Cerebellar cortex (tissue), 1 donor: Measurements from ENCODE around the gene DNAJC7.
"Not testable (repeated sequence)": the region's sequence is repeated elsewhere in the genome, so short reads cannot be mapped to it uniquely, and the experiment has no call there.

Experiments used
- DNase-seq: peaks from one replicate; pipeline ENCODE4 v3.0.0-alpha.2; 2015; ENCODE audit warnings: low spot score

The DNAJC7 gene

DNA sequence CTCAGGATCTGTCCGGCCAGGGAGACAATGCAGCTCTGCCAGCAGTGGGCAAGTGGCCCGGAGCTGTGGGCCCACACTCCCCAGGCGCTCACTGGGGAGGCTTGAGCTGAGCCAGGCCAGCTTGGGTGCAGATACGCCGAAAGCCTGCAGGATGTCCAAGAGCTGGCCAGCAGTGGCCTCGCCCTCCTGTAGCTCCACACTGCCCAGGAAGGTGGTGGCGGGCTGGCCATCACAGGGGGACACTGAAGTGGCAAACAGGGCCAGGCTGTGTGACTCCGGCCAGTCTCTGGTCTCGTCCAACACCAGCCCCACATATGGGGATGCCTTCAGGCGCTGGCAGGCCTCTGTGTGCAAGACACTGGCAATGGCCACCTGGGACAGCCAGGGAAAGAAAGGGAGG lies 23.6 kb upstream of the DNAJC7 start:
- no peak for DNase-seq

DNA sequence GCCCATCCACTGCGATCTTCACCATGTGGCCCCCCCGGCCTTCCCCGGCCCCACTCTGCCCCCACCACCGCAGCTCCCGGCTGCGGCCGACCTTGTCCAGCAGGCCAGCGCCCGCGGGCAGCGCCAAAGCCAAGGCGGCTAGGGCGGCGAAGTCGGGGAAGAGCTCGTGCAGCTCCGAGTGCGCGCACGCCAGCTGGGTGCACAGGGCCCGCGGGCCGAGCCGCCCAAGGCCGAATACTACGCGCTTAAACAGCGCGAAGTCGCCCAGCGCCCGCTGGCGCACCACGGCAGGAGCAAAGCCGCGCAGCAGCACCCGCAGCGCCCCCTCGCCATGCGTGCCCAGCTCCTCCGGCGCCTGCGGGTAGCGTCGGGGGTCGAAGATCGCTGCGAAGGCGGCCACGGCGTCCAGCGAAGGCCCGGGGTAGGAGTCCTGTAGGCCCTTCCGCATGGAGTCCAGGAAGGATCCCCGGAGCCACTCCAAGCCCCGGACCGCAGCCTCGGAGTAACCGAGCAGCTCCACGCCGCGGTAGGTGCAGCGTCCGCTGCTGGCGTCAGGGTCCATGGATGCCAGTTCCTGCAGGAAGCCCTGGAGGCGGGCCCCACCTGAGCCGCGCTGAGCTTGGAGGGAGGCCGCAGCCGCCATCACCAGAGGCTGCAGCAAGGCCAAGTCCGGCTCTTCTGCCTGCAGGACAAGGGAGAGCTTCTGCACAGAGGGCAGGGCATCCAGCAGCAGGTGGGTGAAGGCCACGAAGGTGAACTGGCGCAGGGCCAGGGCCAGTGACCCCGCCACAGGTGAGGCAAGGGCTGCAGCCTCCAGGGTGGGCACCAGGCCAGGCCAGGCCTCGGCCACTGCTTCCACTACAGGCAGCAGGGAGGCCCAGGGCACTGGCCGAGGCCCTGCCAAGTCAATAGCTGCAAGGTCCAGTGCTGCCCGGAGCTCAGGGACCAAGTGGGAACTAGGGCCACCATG lies 22.8 kb upstream of the DNAJC7 start:
- no peak for DNase-seq

DNA sequence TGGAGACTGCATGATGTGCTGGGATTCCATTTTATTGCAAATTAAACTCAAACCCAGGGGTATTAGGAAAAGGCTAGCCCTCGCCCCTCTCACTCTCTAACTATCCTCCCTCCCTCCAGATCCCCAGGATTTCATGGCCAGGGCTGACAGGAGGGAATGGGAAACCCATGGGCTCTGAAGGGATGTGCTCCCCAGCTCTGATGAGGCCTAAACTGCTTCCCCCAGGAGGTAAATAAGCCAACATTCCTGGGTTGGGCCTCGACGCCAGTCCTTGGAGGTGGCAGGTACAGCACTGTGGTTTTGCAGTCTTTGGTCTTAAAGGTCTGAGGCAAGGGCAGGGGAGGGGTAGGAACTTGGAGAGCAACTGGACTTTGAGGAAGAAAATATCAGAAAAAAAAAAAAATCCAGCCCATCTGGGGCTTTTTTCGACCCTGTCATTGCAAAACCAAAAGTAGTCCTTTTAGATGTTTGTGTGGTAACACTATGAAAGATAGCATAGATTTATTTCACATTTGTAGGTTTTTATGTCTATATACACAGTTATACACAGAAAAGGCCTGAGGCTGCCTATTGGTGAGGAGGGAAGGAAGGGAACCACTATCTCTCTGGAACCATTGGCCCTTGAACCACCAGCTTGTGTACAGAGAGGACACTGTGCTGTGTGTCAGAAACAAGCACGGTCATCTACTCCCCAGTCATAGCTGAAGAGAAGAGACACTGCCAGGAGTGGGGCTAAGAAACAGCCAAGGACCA lies 21.2 kb upstream of the DNAJC7 start:
- no peak for DNase-seq

DNA sequence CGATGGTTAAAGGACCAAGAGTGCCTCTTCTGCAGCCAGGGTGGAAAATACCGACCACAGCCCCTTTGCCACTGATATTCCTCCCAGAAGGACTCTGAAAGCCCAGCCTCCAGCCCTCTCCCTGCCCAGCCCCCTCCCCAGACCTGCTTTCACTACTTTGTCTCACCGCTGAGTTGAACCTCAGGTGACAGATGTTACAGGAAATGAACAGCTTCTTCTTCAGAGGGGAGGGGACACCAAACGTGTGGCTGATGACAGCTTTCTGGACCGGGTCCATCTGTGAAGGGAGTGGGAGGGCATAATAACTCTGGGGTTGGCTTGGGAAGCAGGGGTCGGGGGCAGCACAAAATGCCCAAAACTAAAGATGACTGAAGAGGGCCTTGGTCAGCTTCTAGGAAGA lies 16.8 kb upstream of the DNAJC7 start:
- DNase-seq = no peak

DNA sequence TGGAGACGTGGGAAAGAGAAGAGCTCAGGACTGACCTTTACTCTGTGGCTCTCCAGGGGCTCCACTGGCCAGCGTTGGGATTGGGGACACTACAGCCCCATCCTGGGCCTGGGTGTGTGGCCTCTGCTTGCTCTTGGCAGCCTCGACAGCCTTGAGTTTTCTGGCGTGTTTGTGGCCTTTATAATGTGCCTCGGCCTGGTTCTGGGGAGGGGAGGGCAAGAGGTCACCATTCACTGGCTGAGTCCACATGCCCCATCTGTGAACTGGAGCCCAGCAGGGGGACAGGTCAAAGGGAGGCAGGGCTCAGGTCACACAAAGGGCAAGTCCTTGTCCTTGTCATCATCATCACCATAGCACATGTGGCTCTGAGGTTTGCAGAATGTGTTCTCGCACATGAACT lies 14.3 kb upstream of the DNAJC7 start:
- no peak for DNase-seq

DNA sequence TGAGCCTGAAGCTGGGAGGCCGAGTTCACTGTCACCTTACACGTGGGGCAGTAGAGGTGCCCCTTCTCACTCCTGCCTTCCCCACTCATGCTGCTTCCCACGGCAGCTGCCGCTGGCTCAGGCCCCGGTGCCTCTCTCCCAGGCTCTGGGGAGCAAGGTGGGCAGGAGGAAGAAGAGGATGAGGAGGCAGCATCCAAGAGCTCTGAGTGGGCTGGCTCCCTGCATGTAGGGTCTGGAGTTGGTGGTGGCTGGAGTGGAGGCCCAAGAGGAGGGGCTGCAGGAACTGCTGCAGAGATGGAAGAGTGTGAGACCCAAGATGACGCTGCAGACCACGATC lies 11.5 kb upstream of the DNAJC7 start:
- DNase-seq = no peak

DNA sequence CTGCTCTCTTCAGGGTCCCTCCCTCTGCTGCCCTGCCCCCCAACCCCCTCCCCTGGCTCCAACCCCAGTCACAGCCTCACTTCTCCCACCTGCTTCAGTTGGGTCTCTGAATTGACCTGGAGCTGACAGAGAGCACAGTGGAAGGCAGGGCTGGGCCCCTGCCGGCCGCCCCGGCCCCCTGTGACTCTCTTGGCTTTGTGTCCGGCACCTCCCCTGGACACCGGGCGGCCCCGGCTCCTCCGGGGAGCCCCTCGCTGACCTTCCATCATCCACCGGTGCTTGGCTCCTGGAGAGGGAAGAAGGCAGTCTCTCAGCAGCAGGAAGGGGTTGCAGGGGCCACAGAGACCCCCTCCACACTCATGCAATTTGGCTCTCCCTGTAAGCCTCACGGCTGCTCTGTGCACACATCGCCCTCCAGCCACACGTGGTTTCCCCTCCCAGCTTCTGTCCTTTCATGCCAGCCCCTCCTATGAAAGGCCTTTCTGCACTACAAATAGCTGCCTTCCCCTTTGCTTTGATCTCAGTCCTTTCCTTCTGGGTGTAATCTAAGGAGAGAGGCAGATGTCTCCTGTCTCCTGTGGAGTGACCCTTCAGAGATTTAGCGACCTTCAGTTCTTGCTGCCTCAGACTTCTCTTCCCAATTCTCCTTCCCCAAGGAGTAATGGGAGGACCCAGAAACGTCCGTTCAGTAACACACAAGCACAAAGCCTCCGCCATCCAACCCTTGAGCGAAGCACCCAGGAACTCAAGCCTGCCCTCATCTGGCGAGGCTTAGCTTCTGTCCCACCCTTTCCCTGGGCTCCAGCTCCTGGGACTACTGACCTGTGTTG lies 10.9 kb upstream of the DNAJC7 start:
- DNase-seq = peak; percentile 55

DNA sequence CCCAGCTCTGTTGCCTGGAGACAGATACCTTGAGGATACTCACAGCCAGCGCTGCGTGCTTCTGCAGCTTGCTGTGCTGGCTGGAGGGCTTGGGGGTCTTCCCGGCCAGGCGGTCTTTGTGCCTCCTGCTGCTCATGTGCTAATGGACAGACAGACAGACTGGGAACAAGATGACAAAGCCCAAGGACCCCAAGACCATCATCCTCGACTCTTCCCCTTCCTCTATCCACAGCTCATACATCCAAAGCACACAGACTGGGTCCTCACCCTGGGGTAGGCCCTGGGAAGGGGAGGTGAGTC lies 10.3 kb upstream of the DNAJC7 start:
- DNase-seq = no peak

DNA sequence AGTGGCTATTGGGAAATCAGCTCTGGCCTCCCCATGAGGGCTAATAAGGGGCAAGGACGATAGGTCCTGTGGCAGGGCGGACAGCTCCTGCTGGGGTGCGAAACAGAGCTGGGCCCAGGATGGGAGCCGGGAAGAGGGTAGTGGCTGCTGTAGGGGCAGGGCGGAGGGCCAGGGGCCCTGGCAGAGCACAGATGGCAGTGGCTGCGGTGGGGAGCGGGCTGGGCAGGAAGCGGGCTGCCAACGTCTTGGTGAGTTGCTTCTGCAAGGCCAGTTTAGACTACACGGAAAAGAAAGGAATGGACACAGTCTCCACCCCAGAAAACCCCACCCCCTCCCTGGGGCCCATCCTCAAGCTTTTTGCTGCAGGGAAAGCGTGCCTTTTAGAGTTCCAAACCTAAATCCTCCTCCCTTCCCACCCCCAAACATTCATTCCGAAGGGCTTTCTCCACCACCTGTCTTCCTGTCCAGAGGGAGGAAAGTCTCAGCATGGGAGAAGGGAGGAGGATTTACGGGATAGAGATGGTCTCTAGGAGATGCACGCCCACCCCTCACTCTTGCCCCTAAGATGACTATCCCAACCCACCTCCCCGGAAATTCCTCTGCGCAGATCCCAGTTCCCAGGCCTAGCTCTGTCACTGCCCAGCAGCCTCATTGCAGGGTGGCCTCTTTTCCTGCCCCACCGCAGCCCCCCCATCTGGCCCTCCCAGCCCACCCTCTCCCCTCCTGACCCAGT lies 9.8 kb upstream of the DNAJC7 start:
- DNase-seq = no peak

DNA sequence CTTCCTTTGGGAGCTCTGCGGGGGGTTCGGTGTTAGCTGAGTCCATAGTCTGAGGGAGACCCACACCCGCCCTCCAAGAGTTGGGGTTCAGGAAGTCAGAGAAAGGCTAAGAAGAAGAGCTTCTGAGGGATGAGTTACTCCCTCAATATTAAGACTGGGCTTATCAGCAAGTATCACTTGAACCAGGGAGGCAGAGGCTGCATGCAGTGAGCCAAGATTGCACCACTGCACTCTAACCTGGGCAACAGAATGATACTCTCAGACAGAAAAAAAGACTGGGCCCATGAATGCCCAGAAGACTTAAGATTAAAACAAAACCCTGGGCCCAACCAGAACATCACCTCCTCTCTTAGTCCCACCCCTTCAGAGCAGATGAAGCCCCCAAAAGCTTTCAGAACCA lies 8.7 kb upstream of the DNAJC7 start:
- DNase-seq = no peak

DNA sequence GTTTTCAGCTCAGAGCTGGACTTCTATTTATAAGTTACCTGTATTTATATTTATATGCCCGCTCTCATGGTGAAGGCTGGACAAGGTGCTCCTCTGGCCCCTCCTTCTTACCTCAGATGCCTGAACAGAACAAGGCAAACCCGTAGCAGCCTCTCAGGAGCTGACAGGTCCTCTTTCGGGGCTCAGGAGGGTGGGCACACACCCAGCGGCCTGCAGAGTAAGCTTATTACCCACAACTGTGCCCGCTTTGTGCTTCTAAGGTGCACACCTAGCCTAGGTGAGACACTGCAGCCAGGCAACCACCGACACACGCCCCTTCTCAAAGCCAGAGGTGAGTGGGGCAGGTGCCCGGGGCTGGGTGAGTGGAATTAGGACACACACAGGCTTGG lies 7.9 kb upstream of the DNAJC7 start:
- no peak for DNase-seq

DNA sequence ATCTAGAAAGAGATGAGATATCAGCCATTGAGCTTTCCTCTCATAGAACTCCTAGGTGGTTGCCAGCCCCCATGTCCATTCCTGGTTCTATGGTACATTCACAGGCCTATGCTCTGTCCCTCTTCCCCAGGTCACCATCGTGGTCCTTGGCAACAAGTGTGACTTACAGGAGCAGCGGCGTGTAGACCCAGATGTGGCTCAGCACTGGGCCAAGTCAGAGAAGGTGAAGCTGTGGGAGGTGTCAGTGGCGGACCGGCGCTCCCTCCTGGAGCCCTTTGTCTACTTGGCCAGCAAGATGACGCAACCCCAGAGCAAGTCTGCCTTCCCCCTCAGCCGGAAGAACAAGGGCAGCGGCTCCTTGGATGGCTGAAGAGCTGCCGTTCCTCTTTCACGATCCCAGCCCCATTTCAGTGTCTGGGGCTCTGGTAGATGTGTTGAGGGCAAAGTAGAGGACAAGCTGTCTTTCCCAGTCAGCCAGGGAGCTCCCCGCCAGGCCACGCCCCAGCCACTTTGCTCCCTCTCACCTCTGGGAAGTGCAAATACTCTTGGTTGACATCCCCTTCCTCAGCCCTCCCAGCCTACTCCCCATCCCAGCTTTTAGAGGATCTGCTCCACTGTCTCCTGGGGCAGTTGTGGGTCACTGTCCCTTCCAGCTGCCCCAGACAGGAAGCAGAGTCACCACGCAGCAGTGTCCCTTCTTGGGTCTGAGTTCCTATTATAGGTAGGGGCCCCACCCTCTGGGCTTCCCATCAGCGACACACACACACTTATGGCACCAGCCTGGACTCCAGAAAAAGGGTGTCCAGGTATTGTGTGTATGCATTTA lies 6.5 kb upstream of the DNAJC7 start:
- no peak for DNase-seq

DNA sequence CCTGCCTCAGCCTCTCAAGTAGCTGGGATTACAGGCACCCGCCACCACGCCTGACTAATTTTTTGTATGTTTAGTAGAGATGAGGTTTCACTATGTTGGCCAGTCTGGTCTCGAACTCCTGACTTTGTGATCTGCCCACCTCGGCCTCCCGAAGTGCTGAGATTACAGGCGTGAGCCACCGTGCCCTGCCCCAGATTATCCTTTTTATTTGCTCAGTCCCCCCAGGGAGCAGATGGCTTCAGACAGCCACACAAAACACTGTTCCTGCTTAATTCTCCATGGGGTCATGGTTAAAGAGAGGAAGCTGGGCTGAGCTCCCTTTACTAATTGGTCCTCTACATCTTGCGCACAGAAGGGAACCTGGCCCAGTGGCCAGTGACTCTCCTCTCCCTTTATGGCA lies 3.6 kb upstream of the DNAJC7 start:
- DNase-seq = not testable (repeated sequence)

DNA sequence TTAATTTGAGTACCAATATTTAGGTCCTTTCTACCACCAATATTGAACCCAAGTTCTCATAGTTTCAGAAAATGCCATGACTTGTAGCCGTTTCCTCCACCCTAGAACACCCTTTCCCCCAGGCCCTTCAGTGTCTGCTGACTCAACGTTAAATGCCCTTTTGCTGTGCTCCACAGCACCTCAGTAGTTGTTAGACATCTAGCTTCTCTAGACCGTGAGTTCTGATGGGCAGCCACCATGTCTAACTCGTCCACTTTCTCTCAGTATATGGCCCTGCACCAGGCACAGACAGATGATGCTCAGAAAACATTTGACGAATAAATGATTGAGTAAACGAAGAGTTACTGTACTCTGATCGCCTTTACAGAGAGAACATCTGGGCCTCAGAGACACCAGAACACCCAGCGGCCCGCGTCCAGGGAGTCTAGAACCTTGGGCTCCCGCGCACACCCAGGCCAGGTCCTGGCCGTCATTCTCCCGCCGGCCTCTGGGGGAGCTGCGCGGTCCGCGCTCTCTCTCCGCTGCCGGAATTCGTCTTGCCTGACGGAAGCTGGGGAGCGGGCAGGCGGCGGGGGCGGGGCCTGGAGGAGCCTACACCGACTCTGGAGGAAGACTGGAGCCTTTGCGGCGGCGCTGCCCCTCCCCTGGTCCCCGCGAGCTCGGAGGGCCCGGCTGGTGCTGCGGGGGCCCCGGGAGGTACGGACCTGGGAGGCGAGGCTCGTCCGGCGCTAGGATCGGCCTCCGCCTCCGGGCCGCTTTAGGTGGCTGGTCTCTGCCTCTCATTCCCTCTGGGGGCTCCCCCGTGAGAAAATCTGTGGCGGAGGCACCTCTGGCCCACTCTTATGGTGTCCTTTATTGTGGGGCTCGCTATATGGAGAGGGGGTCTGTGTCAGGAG lies 2.5 kb upstream of the DNAJC7 start, which contains the start of gene NKIRAS2:
Gene NKIRAS2 (plus strand): TSS at position 582 of the 896 bp plus-strand sequence. CDS start 1,488 bp downstream, outside the sequence.
- peak; percentile 88 for DNase-seq

DNA sequence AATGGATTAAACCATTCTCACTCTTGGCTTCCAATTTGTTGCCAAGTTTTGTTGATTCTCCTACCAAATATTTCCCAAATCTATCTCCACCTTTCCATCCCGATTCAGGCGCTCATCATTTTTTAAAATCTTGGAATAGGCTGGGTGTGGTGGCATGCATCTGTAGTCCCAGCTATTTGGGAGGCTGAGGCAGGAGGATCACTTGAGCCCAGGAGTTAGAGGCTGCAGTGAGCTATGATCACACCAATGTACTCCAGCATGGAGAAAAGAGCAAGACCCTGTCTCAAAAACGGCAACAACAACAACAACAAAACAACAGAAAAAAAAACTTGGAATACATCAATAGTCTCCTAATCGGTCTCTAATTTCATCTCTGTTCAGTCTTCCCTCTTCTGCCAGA lies 1.7 kb upstream of the DNAJC7 start:
- DNase-seq = no peak

DNA sequence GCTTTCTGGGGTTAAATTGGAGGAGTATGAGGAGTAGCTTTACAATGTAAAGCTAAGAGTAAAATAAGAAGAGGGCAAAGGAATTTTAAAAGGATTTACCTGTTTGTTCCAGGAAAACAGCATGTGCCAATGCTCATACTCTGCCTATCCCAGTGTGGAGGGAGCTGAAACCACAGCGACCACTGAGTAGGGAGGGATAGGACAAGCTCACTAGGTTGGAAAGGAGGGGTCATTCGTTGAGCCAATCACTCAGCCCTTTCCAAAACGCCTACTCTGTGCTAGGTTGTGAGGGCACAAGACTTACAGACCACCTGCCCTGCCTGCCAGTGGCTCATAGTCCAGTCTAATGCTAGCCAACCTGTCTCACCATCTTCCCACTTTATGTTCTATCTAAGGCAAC lies 1.1 kb upstream of the DNAJC7 start:
- peak; percentile 51 for DNase-seq

DNA sequence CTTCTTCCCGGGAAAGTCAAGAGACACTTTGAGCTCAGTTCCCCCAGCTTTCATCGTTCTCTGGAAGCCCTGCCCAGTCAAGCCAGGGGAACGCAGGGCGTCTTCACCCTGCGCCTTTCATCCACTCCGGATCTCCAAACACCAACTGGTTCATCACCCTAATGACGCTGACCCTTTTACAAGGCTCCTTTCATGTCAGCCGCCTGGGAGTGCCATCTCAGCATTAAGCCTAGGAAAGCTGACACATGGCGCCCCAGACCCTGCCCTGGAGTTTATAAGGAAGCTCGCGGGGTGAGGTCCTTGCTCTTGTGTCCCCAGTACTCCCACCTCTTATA lies 594 bp upstream of the DNAJC7 start:
- DNase-seq = no peak

DNA sequence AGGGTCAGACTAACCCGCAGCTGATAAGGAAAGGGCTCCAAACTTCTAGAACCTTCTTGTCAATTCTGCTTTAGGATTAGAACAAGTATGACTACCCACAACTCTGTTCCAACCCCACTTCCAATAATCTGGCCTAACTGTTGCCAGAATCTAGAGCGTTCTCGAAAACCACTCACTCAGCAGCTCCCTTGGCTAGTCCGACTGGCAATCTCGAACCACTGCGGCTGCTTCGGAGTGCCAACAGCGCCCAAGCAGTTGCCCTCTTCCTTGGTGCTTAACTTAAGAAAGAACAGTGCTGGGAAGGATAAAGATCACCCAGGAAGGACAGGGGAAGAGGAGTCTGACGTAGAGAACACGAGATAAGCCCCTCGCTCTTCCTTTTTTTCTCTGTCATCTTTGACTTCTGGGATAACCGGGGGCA lies 818 bp downstream of the DNAJC7 start:
- peak; percentile 25 for DNase-seq

DNA sequence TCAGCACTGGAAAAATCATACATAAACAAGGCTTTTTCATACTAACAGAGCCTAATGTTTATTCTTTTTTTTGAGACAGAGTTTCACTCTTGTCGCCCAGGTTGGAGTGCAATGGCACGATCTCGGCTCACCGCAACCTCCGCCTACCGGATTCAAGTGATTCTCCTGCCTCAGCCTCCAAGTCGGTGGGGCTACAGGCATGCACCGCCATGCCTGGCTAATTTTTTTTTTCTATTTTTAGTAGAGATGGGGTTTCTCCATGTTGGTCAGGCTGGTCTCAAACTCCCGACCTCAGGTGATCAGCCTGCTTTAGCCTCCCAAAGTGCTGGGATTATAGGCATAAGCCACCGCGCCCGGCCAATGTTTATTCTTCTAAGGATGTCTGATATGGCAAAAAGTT lies 3.5 kb downstream of the DNAJC7 start:
- not testable (repeated sequence) for DNase-seq

DNA sequence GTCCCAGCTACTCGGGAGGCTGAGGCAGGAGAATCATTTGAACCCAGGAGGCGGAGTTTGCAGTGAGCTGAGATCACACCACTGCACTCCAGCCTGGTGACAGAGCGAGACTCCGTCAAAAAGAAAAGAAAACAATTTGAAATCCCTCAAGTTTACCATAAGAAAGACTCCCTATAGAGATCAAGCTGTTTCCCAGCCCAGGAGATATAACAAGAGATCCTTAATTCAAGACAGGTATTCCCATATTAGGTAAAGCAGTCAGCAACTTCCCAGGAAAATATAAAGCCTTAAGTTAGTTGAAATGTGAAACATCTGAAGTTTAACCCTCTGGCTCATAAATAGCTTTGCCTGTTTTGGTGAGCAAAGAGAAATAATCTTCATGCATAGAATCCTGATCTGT lies 4.9 kb downstream of the DNAJC7 start:
- not testable (repeated sequence) for DNase-seq
